BJ (cell line): ENCODE data around the gene ZCCHC24. TPM values are rescaled to one million over a fixed set of nuclear protein-coding genes. Genes with fewer than 3 reads are reported as not detected.

Source experiments
- CTCF ChIA-PET: fragments of 350-600 bp; formaldehyde crosslinking; extraction: SDS; loops from one replicate; lab custom pipeline; 2021; ENCODE audit warnings: antibody characterized with exemption, inconsistent platforms; lab: Yijun Ruan, JAX
- POLR2A ChIA-PET: fragments of 300-600 bp; sonication (Branson Sonifier 250); formaldehyde crosslinking; extraction: SDS; loops from one replicate; lab custom pipeline; 2021; ENCODE audit warnings: antibody characterized with exemption; lab: Charles Lee
- DNase-seq: peaks from one replicate; pipeline ENCODE4 v3.0.0-alpha.2; 2011; ENCODE audit warnings: low read depth
- H3K27me3 ChIP-seq: 2 replicates; pipeline ENCODE4 v1.6.0; 2011; ENCODE audit warnings: low read length; ENCODE audit not compliant: control insufficient read depth, insufficient read depth
- H3K36me3 ChIP-seq: 2 replicates; pipeline ENCODE4 v1.5.1; 2011; ENCODE audit warnings: low read length; ENCODE audit not compliant: control insufficient read depth, insufficient read depth
- H3K4me3 ChIP-seq: 2 replicates; pipeline ENCODE4 v1.5.1; 2011; ENCODE audit warnings: low read depth, mild to moderate bottlenecking, control low read depth, low read length
- CTCF ChIP-seq: IDR thresholded peaks from 2 replicates; pipeline ENCODE4 v1.5.1; 2011; ENCODE audit warnings: low read depth, mild to moderate bottlenecking, control low read depth, inconsistent platforms, low read length, moderate library complexity; ENCODE audit not compliant: insufficient read depth
- polyA plus RNA-seq: library from polyadenylated mRNA; depleted of rRNA; stranded (reverse); fragments of >200 nt; gene quantifications from 2 replicates; pipeline ENCODE4 v1.2.3, GENCODE V29; 2011

Gene ZCCHC24
- polyA plus RNA-seq, 1 experiment: 49.1 TPM

- DNase-seq: no peak
- TF ChIP-seq CTCF: no peak
- Histone ChIP-seq H3K36me3 (peaks cover 31% of the 10 kb centered on the region), H3K27me3 (no peaks in the 10 kb centered on the region), H3K4me3 (no peak overlapping the region)
- ChIA-PET CTCF (interaction anchor here (2.7 kb wide), 1 partner anchor 32 kb away, joined by 8 read pairs; no protein-coding TSS in a partner anchor), POLR2A (no interaction called here)
Observed at GRCh38 chr10:79431891-79432831, 13.3 kb downstream of the ZCCHC24 start.

GRCh38 chr10:79431428-79431827 is 14.0 kb downstream of the ZCCHC24 start:
- no peak for TF ChIP-seq CTCF
- no peak overlapping the region for H3K4me3 ChIP-seq
- CTCF ChIA-PET: interaction anchor here (1.0 to 2.7 kb wide), 3 partner anchors 9 to 51 kb away, joined by 3 to 8 read pairs (median 4); no protein-coding TSS in a partner anchor
- peaks cover 28% of the 10 kb centered on the region for H3K36me3 ChIP-seq
- DNase-seq: no peak
- no peaks in the 10 kb centered on the region for H3K27me3 ChIP-seq
- POLR2A ChIA-PET: no interaction called here

GRCh38 chr10:79430936-79431335 is 14.5 kb downstream of the ZCCHC24 start:
- POLR2A ChIA-PET: no interaction called here
- Histone ChIP-seq H3K36me3 (peaks cover 27% of the 10 kb centered on the region), H3K4me3 (no peak overlapping the region), H3K27me3 (no peaks in the 10 kb centered on the region)
- CTCF ChIA-PET: interaction anchor here (1.0 to 2.7 kb wide), 3 partner anchors 8 to 51 kb away, joined by 3 to 8 read pairs (median 4); no protein-coding TSS in a partner anchor
- TF ChIP-seq CTCF: no peak
- no peak for DNase-seq

- no peak for TF ChIP-seq CTCF
- Histone ChIP-seq H3K36me3 (peaks cover 28% of the 10 kb centered on the region), H3K27me3 (no peaks in the 10 kb centered on the region), H3K4me3 (no peak overlapping the region)
- ChIA-PET POLR2A (no interaction called here), CTCF (interaction anchor here (1.0 to 2.7 kb wide), 3 partner anchors 8 to 50 kb away, joined by 3 to 8 read pairs (median 4); no protein-coding TSS in a partner anchor)
- DNase-seq: no peak
Observed at GRCh38 chr10:79430325-79430905, 15.0 kb downstream of the ZCCHC24 start.

- POLR2A ChIA-PET: no interaction called here
- H3K36me3 ChIP-seq: peaks cover 32% of the 10 kb centered on the region
- H3K27me3 ChIP-seq: no peaks in the 10 kb centered on the region
- no peak overlapping the region for H3K4me3 ChIP-seq
- no peak for DNase-seq
- no peak for TF ChIP-seq CTCF
- CTCF ChIA-PET: interaction anchor here (2.7 kb wide), 1 partner anchor 29 kb away, joined by 8 read pairs; no protein-coding TSS in a partner anchor
Observed at GRCh38 chr10:79429751-79430150, 15.7 kb downstream of the ZCCHC24 start.
